GM21576 (cell line): Measurements from ENCODE around the gene SOBP.
"Not testable (repeated sequence)": the region's sequence is repeated elsewhere in the genome, so short reads cannot be mapped to it uniquely, and the experiment has no call there.

Source experiments
- ATAC-seq: cut with Tn5 transposase; IDR thresholded peaks from one replicate; pipeline ENCODE4 v1.9.1; 2021; ENCODE audit warnings: mild to moderate bottlenecking, moderate library complexity; ENCODE audit not compliant: unreplicated experiment

SOBP gene

GRCh38 chr6:107488174-107488874, 1.6 kb upstream of the SOBP start:
- no peak for ATAC-seq

- ATAC-seq = no peak
These were observed 862 bp upstream of the SOBP start for GRCh38 chr6:107488875-107489635.

DNA sequence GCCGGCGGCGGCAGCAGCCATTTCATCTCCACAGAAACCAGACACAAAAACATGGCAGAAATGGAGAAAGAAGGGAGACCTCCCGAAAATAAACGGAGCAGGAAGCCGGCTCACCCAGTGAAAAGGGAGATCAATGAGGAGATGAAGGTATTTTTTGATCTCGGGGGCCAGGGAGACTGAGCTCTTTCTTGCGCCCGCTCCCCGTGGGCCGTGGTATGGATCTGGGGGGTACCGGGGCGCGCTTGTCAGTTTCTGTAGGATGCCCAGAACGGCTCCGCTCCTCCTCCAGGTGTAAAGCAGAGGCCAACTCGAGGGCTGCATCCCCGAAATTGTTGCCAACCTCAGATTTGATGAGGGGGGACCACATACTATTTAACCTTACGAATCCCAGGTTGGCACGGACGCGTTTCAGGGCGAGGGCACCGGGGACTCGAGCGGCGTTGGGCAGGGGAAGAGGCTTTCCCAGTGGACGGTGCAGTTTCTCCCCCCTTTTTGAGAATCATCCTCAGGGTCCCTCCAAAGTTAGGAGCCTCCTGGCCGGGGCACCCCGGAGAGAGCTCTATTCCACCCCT, 735 bp downstream of the SOBP start:
- no peak for ATAC-seq

DNA sequence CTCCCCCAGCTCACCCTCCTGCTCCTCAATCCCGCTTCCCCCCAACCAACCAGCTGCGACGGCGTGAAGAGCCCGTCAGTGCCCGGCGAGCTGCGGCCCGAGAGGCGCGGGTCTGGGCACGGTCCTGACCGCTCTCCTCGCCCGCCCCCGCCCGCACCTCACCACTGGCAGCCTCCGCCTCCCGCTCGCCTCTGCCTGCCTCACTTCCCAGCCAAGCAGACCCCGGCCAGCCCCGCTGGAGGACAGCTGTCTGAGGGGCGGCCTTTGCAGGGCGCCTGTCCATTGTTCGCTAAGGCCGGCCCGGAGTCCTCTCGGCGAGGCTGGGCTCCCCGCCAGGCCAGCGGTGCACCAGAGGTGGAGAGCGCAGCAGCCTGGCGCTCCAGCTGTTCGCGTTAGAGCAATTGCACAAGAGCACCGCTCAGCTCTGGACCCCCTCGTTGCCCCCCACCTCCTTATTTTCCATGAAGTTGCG, 1.3 kb downstream of the SOBP start:
- no peak for ATAC-seq

- ATAC-seq = no peak
These were observed 2.1 kb downstream of the SOBP start for GRCh38 chr6:107491760-107492660.

DNA sequence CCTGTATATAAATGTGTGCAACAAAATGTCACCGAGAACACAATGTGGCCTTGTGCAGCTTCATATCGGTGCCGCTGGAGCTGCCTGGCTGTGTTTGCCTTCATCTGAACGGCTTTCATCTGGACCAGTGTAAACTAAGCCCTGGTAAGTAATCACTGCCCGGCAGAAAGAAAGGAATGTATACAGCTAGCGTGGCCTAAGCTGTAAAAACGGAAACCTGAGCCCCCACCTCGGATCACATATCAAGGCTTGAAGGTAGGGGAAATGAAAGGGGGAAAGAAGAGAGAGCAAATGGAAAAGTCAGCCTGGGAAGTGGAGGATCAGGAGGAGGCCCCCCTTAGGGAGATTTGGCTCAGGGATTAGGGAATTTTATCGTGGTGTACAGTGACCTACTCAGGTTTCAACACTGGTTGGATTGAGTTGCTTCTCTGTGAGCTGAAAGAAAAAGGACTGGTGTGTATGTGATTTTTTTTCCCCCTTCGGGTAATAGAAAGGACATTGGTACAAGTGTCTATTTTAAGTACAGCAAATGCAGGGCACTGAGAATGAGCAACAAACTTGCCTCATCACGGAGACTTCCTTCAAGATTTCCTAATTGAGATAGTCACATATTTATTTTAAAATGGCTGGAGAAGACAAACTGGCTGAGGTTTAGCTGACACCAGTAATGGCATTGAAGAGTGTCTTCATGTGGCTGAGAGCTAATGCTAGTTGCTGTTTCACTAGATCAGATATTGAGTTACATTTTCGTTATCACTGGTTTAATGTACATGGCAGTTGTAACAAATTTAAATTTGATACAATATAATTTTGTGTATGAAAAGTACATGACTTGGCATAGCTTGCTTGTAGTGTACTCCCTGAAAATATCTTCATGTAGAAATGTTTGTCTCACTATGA, 3.5 kb downstream of the SOBP start:
- ATAC-seq = no peak

GRCh38 chr6:107495196-107495643, 5.3 kb downstream of the SOBP start:
- no peak for ATAC-seq

DNA sequence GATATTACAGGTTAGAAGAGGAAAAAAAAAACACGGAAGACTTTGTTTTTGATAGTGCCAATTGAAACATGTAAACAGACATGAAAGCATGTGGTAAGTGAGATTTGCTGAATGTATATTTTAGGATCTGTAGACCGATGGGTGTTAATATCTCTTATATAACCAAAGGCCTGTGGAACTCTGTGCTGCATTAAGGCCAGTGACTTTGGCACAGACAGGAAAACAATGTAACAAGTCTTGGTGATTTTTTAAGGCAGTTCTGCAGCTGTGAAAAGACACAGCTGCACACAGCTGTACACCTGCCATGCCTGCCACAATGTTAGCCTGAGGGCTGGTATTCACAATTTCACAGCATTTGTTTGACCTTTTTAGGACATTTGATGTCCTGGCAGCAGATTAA, 6.1 kb downstream of the SOBP start:
- ATAC-seq = no peak

GRCh38 chr6:107496892-107497684, 7.2 kb downstream of the SOBP start:
- ATAC-seq = no peak

DNA sequence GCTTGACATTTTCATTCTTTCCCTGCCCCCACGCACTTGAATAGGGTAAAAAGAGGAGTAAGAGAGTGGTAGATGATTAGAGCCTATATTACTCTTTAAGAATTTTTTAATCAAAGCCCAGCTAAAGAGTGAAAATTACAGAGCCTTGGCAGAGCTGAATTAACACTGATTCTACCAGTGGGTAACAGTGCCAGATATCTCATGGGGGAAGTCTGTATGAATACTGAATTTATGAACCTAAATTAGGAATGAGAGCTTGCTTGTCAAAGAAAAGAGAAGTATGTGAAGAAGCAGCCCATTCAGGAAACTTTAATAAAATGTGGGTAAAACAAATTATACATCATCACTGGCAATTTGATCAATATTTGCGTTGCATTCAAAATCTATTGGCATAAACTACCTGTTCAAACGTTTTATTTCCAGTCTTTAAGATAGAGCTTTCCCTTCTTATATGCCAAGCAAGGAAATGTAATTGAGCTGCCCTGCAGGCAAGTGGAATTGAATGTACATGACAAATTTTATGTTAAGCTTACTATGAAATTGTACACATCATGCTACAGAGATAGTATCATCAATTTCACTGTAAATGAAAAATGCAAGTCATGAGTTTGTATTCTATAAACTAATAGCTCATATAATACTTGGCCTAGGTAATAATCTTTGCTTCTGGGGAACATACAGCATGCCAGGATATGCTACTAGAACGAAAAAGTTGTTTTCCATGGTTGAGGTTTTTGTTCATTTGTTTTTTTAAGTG, 14.5 kb downstream of the SOBP start:
- no peak for ATAC-seq

DNA sequence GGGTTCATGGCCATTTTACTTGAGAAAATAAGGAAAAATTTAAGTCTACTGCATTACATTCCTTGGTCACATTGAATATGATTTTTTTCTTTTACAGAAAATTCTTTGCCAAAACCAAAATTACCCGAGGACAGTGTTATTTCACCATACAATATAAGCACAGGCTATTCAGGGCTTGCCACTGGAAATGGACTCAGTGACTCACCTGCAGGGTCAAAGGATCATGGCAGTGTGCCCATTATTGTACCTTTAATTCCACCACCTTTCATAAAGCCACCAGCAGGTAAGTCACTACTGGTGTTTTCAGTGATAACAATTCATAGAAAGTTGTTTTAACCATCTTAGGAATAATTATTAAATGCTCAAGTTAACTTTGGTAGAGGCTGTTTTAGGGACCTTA, 16.2 kb downstream of the SOBP start:
- no peak for ATAC-seq

DNA sequence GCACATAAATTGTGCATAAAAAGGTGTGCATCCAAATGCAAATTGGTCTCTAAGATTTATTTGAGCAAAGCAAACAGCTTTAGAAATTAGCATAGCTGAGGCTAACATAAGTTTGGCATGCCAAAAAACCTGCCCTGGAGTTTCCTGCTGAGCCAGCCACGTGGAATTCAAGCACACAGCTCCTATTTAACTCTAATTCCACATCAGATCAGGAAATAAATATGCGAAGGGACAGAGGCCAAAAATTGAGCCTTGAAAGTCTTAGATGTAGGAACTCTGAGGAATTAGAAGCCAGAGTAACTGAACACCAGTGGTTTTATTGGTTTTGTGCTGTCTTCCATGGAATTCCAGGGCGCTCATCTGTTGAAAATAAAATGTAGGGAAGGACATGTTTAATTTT, 19.6 kb downstream of the SOBP start:
- no peak for ATAC-seq

DNA sequence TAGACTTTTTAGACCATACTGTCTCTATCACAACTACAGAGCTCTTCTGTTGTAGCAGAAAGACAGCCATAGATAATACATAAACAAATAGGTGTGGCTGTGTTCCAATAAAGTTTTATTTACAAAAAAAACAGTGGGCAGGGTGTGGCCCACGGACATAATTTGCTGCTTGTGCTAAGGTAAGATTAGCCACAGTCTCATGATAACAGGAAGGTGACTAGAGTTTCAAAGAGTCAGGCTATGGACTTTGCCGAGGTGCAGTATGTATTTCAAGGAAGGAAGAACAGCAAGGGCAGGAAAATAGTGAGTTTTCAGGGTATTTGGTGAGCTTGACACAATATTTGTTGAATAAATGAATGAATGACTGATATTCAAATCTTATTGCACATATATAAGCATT, 20.2 kb downstream of the SOBP start:
- no peak for ATAC-seq

GRCh38 chr6:107511511-107511993, 21.6 kb downstream of the SOBP start:
- no peak for ATAC-seq

- no peak for ATAC-seq
These were observed 23.3 kb downstream of the SOBP start for GRCh38 chr6:107513214-107513613.

DNA sequence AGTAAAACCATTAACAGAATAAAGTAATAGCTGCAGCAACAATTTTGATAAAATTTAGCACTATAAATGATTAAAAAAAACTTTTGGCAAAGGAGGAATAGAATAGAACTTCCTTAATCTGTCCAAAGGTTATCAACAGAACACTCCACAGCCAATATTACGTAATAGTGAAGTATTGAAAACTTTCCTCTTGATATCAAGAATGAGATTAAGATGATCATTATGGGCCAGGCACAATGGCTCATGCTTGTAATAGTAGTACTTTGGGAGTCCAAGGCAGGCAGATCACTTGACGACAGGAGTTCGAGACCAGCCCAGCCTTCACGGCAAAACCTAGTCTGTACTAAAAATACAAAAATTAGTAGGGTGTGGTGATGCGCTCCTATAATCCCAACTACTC, 26.0 kb downstream of the SOBP start:
- ATAC-seq = no peak

DNA sequence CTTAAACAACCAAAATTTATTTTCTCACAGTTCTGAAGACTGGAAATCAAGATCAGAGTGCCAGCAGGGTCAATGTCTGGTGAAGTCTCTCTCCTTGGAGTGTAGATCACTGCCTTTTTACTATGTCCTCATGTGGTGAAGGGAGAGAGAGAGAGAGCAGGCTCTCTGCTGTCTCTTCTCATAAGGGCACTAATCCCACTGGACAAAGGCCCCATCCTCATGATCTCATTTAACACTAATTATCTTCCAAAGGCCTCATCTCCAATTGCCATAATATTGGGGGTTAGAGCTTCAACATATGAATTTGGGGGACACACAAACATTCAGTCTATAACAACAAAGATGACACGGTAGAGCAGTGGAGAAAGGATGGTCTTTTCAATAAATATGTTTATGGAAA, 27.4 kb downstream of the SOBP start:
- no peak for ATAC-seq

GRCh38 chr6:107519224-107519623, 29.3 kb downstream of the SOBP start:
- not testable (repeated sequence) for ATAC-seq
